Lung (tissue), 12 donors: ENCODE measurements around the gene CHD6. TPM values are rescaled to one million over a fixed set of nuclear protein-coding genes. Genes with fewer than 3 reads are reported as not detected.

Experiments used
- ATAC-seq: fragments of 200-7000 bp; cut with Tn5 transposase; one replicate; pipeline ENCODE4 v1.9.1; 2020; ENCODE audit warnings: moderate number of reproducible peaks; ENCODE audit not compliant: insufficient read depth, low FRiP score
- DNase-seq, 3 donors: peaks; one replicate each; pipeline ENCODE4 v3.0.0-alpha.2; 2013 to 2017
- H3K27ac ChIP-seq, 2 donors: one replicate each; pipeline ENCODE4 v1.5.1; 2013; ENCODE audit warnings: mild to moderate bottlenecking in 2 of 2, moderate library complexity in 2 of 2, control low read depth in 1 of 2, inconsistent platforms in 1 of 2, low read depth in 1 of 2, low read length in 1 of 2
- H3K27me3 ChIP-seq, 3 donors: one replicate each; pipeline ENCODE4 v1.5.1; 2013; ENCODE audit warnings: low read length in 2 of 3; ENCODE audit not compliant: control insufficient read depth in 3 of 3, insufficient read depth in 3 of 3
- H3K36me3 ChIP-seq, 4 donors: one replicate each; pipeline ENCODE4 v1.5.1; 2013; ENCODE audit warnings: low read length in 4 of 4, mild to moderate bottlenecking in 1 of 4, moderate library complexity in 1 of 4; ENCODE audit not compliant: control insufficient read depth in 4 of 4, insufficient read depth in 4 of 4
- H3K4me1 ChIP-seq, 5 donors: one replicate each; pipeline ENCODE4 v1.5.1; 2013; ENCODE audit warnings: low read length in 5 of 5, mild to moderate bottlenecking in 2 of 5, moderate library complexity in 1 of 5; ENCODE audit not compliant: control insufficient read depth in 5 of 5, insufficient read depth in 5 of 5
- H3K4me3 ChIP-seq: one replicate; pipeline ENCODE4 v1.5.1; 2013; ENCODE audit warnings: mild to moderate bottlenecking, control low read depth, moderate library complexity
- H3K9ac ChIP-seq, 2 donors: one replicate each; pipeline ENCODE4 v1.5.1; 2013; ENCODE audit warnings: low read length in 2 of 2, control low read depth in 1 of 2; ENCODE audit not compliant: insufficient read depth in 1 of 2
- H3K9me3 ChIP-seq, 4 donors: one replicate each; pipeline ENCODE4 v1.5.1; 2013; ENCODE audit warnings: low read length in 3 of 4, mild to moderate bottlenecking in 1 of 4, moderate library complexity in 1 of 4; ENCODE audit not compliant: control insufficient read depth in 4 of 4, insufficient read depth in 3 of 4
- CTCF ChIP-seq: IDR thresholded peaks from 2 replicates; pipeline ENCODE4 v1.5.1; 2012; ENCODE audit warnings: mild to moderate bottlenecking; ENCODE audit errors: control extremely low read depth, extremely low read depth
- WGBS, 2 donors: extraction: QIAGEN DNeasy Blood & Tissue Kit; methylation state at CpG; one replicate each; pipeline ENCODE4 v1.1.7; 2013; 5-methylcytosine and 5-hydroxymethylcytosine counted together
- polyA plus RNA-seq, 2 donors: library from polyadenylated mRNA; stranded (reverse); fragments of 200-250 nt; gene quantifications; one replicate each; pipeline ENCODE4 v1.2.1, GENCODE V29; 2013
- total RNA-seq, 2 donors: library from RNA; depleted of rRNA in 1 of 2; stranded (reverse); fragments of >200 nt in 1 of 2; gene quantifications; one replicate each; pipeline ENCODE4 v1.2.1, GENCODE V29; 2014 to 2021
- donor health status: control.
- donor health status: control.
- donor health status: Bipolar disorder and iron deficiency.
- donor health status: healthy.
- donor health status: DM: yes; HTN: yes; CAD: no.

Gene CHD6
- total and polyA plus RNA-seq, 4 donors: 5.0 to 95.3 (median 21.0) TPM

DNA sequence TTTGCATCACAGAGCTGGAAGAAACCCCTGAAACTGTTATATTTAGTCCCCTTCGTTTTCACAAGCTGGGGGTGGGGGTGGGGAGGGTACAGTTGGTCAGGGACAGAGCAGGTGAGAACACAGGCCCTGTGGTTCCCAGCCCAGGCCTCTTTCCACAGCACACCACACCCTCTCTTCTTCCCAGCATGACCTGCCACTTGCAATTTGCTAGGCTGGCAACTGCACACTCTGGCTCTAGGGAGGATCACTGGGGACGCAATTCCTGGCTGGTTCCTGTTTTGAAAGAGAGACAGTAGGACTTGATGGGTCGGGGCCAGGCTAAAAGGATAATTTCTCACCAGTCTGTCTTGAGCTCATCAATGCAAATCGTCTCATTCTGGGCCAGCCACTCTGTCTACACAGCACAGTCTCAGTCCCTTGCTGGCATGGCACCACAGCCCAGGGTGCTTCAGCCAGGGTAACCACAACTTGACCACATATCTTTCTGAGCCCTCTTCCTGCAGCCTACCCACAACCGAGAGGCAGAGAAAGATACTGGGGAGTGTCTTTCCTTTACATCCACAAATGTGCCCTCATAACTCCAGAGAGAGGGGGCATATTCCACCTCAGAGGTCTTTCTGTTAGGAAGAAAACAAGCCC, 209.9 kb downstream of the CHD6 start:
- DNase-seq (no peak), ATAC-seq (no peak)
- no peak overlapping the region for H3K27ac ChIP-seq
- no peaks in the 10 kb centered on the region for H3K27me3 ChIP-seq
- 48 to 66% methylated on average over 5 of the region's 5 CpGs for WGBS, 2 donors
- no peak for TF ChIP-seq CTCF
- H3K4me1 ChIP-seq: peaks cover 0 to 4% (median 0%) of the 10 kb centered on the region in 5 donors
- peaks cover 16 to 77% (median 48%) of the 10 kb centered on the region in 4 donors for H3K36me3 ChIP-seq
- H3K4me3 ChIP-seq: no peak overlapping the region
- H3K9ac ChIP-seq: no peak overlapping the region
- no peaks in the 10 kb centered on the region for H3K9me3 ChIP-seq

GRCh38 chr20:41407607-41408006, 210.6 kb downstream of the CHD6 start:
- TF ChIP-seq CTCF: no peak
- H3K27ac ChIP-seq: no peak overlapping the region
- no peak overlapping the region for H3K4me3 ChIP-seq
- no peak for DNase-seq
- H3K4me1 ChIP-seq: peaks cover 0 to 4% (median 0%) of the 10 kb centered on the region in 5 donors
- no peak for ATAC-seq
- H3K9ac ChIP-seq: no peak overlapping the region
- H3K36me3 ChIP-seq: peaks cover 16 to 71% (median 46%) of the 10 kb centered on the region in 4 donors
- WGBS, 2 donors: 83 to 84% methylated on average over 10 of the region's 10 CpGs
- H3K9me3 ChIP-seq: no peaks in the 10 kb centered on the region
- H3K27me3 ChIP-seq: no peaks in the 10 kb centered on the region

GRCh38 chr20:41406896-41407444, 211.2 kb downstream of the CHD6 start:
- WGBS, 2 donors: 86 to 95% methylated on average over 7 of the region's 7 CpGs
- Histone ChIP-seq H3K4me1 (peaks cover 0 to 4% (median 0%) of the 10 kb centered on the region in 5 donors), H3K27me3 (no peaks in the 10 kb centered on the region), H3K4me3 (no peak overlapping the region), H3K27ac (no peak overlapping the region), H3K9ac (no peak overlapping the region), H3K36me3 (peaks cover 16 to 68% (median 41%) of the 10 kb centered on the region in 4 donors), H3K9me3 (no peaks in the 10 kb centered on the region)
- DNase-seq (no peak), ATAC-seq (no peak)
- TF ChIP-seq CTCF: no peak
